ENCODE measurements around the gene GBF1.
"Not testable (repeated sequence)": the region's sequence is repeated elsewhere in the genome, so short reads cannot be mapped to it uniquely, and the experiment has no call there.

The GBF1 gene

GRCh38 chr10:102231357-102232318 lies 13.7 kb upstream of the GBF1 start:
- peak; percentile 50 for DNase-seq (ENCODE audit: low read depth)

- DNase-seq (ENCODE audit: low read depth) = no peak
These were observed 11.3 kb upstream of the GBF1 start for GRCh38 chr10:102233997-102234396.

- DNase-seq (ENCODE audit: low read depth) = no peak
These were observed 10.3 kb upstream of the GBF1 start for GRCh38 chr10:102234888-102235597.

GRCh38 chr10:102235598-102235920 lies 9.8 kb upstream of the GBF1 start:
- no peak for DNase-seq (ENCODE audit: low read depth)

- no peak for DNase-seq (ENCODE audit: low read depth)
These were observed 9.3 kb upstream of the GBF1 start for GRCh38 chr10:102236006-102236405.

GRCh38 chr10:102237711-102238252 lies 7.5 kb upstream of the GBF1 start:
- no peak for DNase-seq (ENCODE audit: low read depth)

GRCh38 chr10:102240467-102241031 lies 4.8 kb upstream of the GBF1 start:
- no peak for DNase-seq (ENCODE audit: low read depth)

GRCh38 chr10:102241032-102241443 lies 4.3 kb upstream of the GBF1 start:
- no peak for DNase-seq (ENCODE audit: low read depth)

GRCh38 chr10:102241444-102242117 lies 3.8 kb upstream of the GBF1 start, which contains the start of gene PITX3:
Gene PITX3, minus strand, starts transcription at chr10:102241512. Its CDS starts 9,432 bp downstream, at chr10:102232080.
- peak; percentile 88 for DNase-seq (ENCODE audit: low read depth)

GRCh38 chr10:102242118-102242485 lies 3.2 kb upstream of the GBF1 start:
- DNase-seq (ENCODE audit: low read depth) = no peak

GRCh38 chr10:102243309-102243708 lies 2.0 kb upstream of the GBF1 start:
- DNase-seq (ENCODE audit: low read depth) = no peak

- no peak for DNase-seq (ENCODE audit: low read depth)
These were observed 560 bp downstream of the GBF1 start for GRCh38 chr10:102245932-102246251.

GRCh38 chr10:102246261-102246660 lies 929 bp downstream of the GBF1 start:
- no peak for DNase-seq (ENCODE audit: low read depth)

GRCh38 chr10:102247734-102248133 lies 2.4 kb downstream of the GBF1 start:
- DNase-seq (ENCODE audit: low read depth) = no peak

GRCh38 chr10:102252508-102252907 lies 7.2 kb downstream of the GBF1 start:
- DNase-seq (ENCODE audit: low read depth) = not testable (repeated sequence)

GRCh38 chr10:102254426-102254825 lies 9.1 kb downstream of the GBF1 start:
- no peak for DNase-seq (ENCODE audit: low read depth)

- DNase-seq (ENCODE audit: low read depth) = no peak
These were observed 10.1 kb downstream of the GBF1 start for GRCh38 chr10:102255404-102255803.

GRCh38 chr10:102261196-102261595 lies 15.9 kb downstream of the GBF1 start:
- DNase-seq (ENCODE audit: low read depth) = no peak

GRCh38 chr10:102261842-102262241 lies 16.5 kb downstream of the GBF1 start:
- no peak for DNase-seq (ENCODE audit: low read depth)

GRCh38 chr10:102262744-102263370 lies 17.5 kb downstream of the GBF1 start:
- DNase-seq (ENCODE audit: low read depth) = no peak

GRCh38 chr10:102264371-102264770 lies 19.0 kb downstream of the GBF1 start:
- DNase-seq (ENCODE audit: low read depth) = no peak

GRCh38 chr10:102266670-102267069 lies 21.3 kb downstream of the GBF1 start:
- DNase-seq (ENCODE audit: low read depth) = no peak

All from stimulated activated CD8-positive, alpha-beta memory T cell treated with anti-CD3 and anti-CD28 coated beads, Interleukin-4, amount 100 ng/mL, for 24 hours (primary cell).